ENCODE measurements around the gene POLR3C. TPM values are rescaled to one million over a fixed set of nuclear protein-coding genes. Genes with fewer than 3 reads are reported as not detected.
"Not testable (repeated sequence)": the region's sequence is repeated elsewhere in the genome, so short reads cannot be mapped to it uniquely, and the experiment has no call there.

POLR3C gene
- total RNA-seq, 6 experiments from 2014 or later, result 31.4 to 39.1 (median 35.1) TPM

- Mint-ChIP-seq H3K4me3 (0 out of 2 replicates have a peak overlapping the region, but pooled peaks have one; percentile 2), H3K36me3 (ENCODE audit: low read depth) (peaks cover 41% of the 10 kb centered on the region), H3K9me3 (no peaks in the 10 kb centered on the region), H3K27me3 (ENCODE audit: insufficient read depth) (peaks cover 2% of the 10 kb centered on the region; the same call in 1 of the 2 replicates), H3K4me1 (ENCODE audit: low read depth) (peaks cover 65% of the 10 kb centered on the region), H3K27ac (no peak overlapping the region)
- DNase-seq, result no peak
- no peak for TF ChIP-seq CTCF (IDR thresholded peaks at IDR 0.05)
Measured at GRCh38 chr1:145784409-145784808, 39.6 kb upstream of the POLR3C start.

- H3K9me3 Mint-ChIP-seq, result no peaks in the 10 kb centered on the region
Measured at GRCh38 chr1:145785547-145785946, 38.5 kb upstream of the POLR3C start.

GRCh38 chr1:145786271-145786670, 37.7 kb upstream of the POLR3C start:
- no peak for TF ChIP-seq CTCF (IDR thresholded peaks at IDR 0.05)
- H3K9me3 Mint-ChIP-seq, result no peaks in the 10 kb centered on the region
- no peak overlapping the region for H3K4me3 Mint-ChIP-seq
- peaks cover 57% of the 10 kb centered on the region for H3K4me1 Mint-ChIP-seq (ENCODE audit: low read depth)
- H3K27ac Mint-ChIP-seq, result no peak overlapping the region
- DNase-seq, result no peak
- no peaks in the 10 kb centered on the region for H3K27me3 Mint-ChIP-seq (ENCODE audit: insufficient read depth)
- H3K36me3 Mint-ChIP-seq (ENCODE audit: low read depth), result peaks cover 35% of the 10 kb centered on the region

More at GRCh38 chr1:145785547-145785946, 38.5 kb upstream of the POLR3C start:
- H3K27me3 Mint-ChIP-seq (ENCODE audit: insufficient read depth), result peaks cover 2% of the 10 kb centered on the region; the same call in 1 of the 2 replicates
- peaks cover 41% of the 10 kb centered on the region for H3K36me3 Mint-ChIP-seq (ENCODE audit: low read depth)
- no peak for TF ChIP-seq CTCF (IDR thresholded peaks at IDR 0.05)
- H3K4me1 Mint-ChIP-seq (ENCODE audit: low read depth), result peaks cover 65% of the 10 kb centered on the region
- no peak for DNase-seq
- H3K27ac Mint-ChIP-seq, result 0 out of 2 replicates have a peak overlapping the region, but pooled peaks have one; percentile 16
- no peak overlapping the region for H3K4me3 Mint-ChIP-seq

GRCh38 chr1:145788580-145788979, 35.4 kb upstream of the POLR3C start:
- DNase-seq, result no peak
- no peak for TF ChIP-seq CTCF (IDR thresholded peaks at IDR 0.05)

GRCh38 chr1:145791860-145792259, 32.1 kb upstream of the POLR3C start:
- H3K36me3 Mint-ChIP-seq (ENCODE audit: low read depth), result peaks cover 36% of the 10 kb centered on the region
- H3K4me1 Mint-ChIP-seq (ENCODE audit: low read depth), result not testable (repeated sequence)

More at GRCh38 chr1:145788580-145788979, 35.4 kb upstream of the POLR3C start:
- Mint-ChIP-seq H3K27me3 (ENCODE audit: insufficient read depth) (no peaks in the 10 kb centered on the region), H3K9me3 (no peaks in the 10 kb centered on the region), H3K4me1 (ENCODE audit: low read depth) (peaks cover 34% of the 10 kb centered on the region), H3K27ac (no peak overlapping the region), H3K36me3 (ENCODE audit: low read depth) (peaks cover 39% of the 10 kb centered on the region), H3K4me3 (no peak overlapping the region)

GRCh38 chr1:145792484-145792883, 31.5 kb upstream of the POLR3C start:
- no peak for TF ChIP-seq CTCF (IDR thresholded peaks at IDR 0.05)
- DNase-seq, result no peak
- peaks cover 7% of the 10 kb centered on the region for H3K4me1 Mint-ChIP-seq (ENCODE audit: low read depth)
- H3K9me3 Mint-ChIP-seq, result peaks cover 22% of the 10 kb centered on the region
- H3K4me3 Mint-ChIP-seq, result no peak overlapping the region
- no peak overlapping the region for H3K27ac Mint-ChIP-seq
- H3K27me3 Mint-ChIP-seq (ENCODE audit: insufficient read depth), result no peaks in the 10 kb centered on the region
- peaks cover 40% of the 10 kb centered on the region for H3K36me3 Mint-ChIP-seq (ENCODE audit: low read depth)

More at GRCh38 chr1:145791860-145792259, 32.1 kb upstream of the POLR3C start:
- not testable (repeated sequence) for DNase-seq; H3K4me3 Mint-ChIP-seq; H3K27ac Mint-ChIP-seq; H3K27me3 Mint-ChIP-seq (ENCODE audit: insufficient read depth)
- peaks cover 17% of the 10 kb centered on the region for H3K9me3 Mint-ChIP-seq

Measured in HFFc6 (cell line).